ENCODE data around the gene CNTN1. TPM values are rescaled to one million over a fixed set of nuclear protein-coding genes. Genes with fewer than 3 reads are reported as not detected.
"Not testable (repeated sequence)": the region's sequence is repeated elsewhere in the genome, so short reads cannot be mapped to it uniquely, and the experiment has no call there.

The CNTN1 gene
- total and polyA plus RNA-seq, 2 experiments from 2014 or later: 0.58 to 2.4 TPM

GRCh38 chr12:40733871-40734270, 41.6 kb downstream of the CNTN1 start:
- Histone ChIP-seq H3K36me3 (replicated peaks; ENCODE audit: insufficient read depth, low read depth) (no peaks in the 10 kb centered on the region), H3K27me3 (no peaks in the 10 kb centered on the region), H3K9me2 (replicated peaks; ENCODE audit: insufficient read depth) (no peaks in the 10 kb centered on the region), H3K4me1 (ENCODE audit: insufficient read depth) (no peaks in the 10 kb centered on the region), H3K27ac (no peak overlapping the region), H2AFZ (no peak overlapping the region), H3K4me3 (no peak overlapping the region), H4K20me1 (ENCODE audit: insufficient read depth, poor library complexity, severe bottlenecking) (no peaks in the 10 kb centered on the region), H3K4me2 (no peak overlapping the region), H3K79me2 (no peaks in the 10 kb centered on the region), H3K9me3 (ENCODE audit: low read depth) (no peaks in the 10 kb centered on the region)
- no peak for TF ChIP-seq EZH2 (IDR thresholded peaks at IDR 0.05; ENCODE audit: borderline replicate concordance)
- TF ChIP-seq EZH2phosphoT487 (IDR thresholded peaks at IDR 0.05; ENCODE audit: low read depth, severe bottlenecking, unreplicated experiment): no peak
- TF ChIP-seq CTCF (IDR thresholded peaks at IDR 0.05; ENCODE audit: poor library complexity): no peak
- no peak for DNase-seq (ENCODE audit: low spot score)

GRCh38 chr12:40734276-40734675, 42.0 kb downstream of the CNTN1 start:
- no peak overlapping the region for H2AFZ ChIP-seq
- no peaks in the 10 kb centered on the region for H3K9me3 ChIP-seq (ENCODE audit: low read depth)
- H3K27ac ChIP-seq: no peak overlapping the region
- 74% methylated on average over 3 of the region's 3 CpGs for WGBS (ENCODE audit: low lambda C conversion rate, missing lambda C conversion rate)
- H3K36me3 ChIP-seq (replicated peaks; ENCODE audit: insufficient read depth, low read depth): no peaks in the 10 kb centered on the region
- no peak for DNase-seq (ENCODE audit: low spot score)
- no peaks in the 10 kb centered on the region for H3K4me1 ChIP-seq (ENCODE audit: insufficient read depth)
- TF ChIP-seq EZH2 (IDR thresholded peaks at IDR 0.05; ENCODE audit: borderline replicate concordance): no peak
- TF ChIP-seq EZH2phosphoT487 (IDR thresholded peaks at IDR 0.05; ENCODE audit: low read depth, severe bottlenecking, unreplicated experiment): no peak
- no peak for TF ChIP-seq CTCF (IDR thresholded peaks at IDR 0.05; ENCODE audit: poor library complexity)
- no peaks in the 10 kb centered on the region for H3K27me3 ChIP-seq
- H3K4me2 ChIP-seq: no peak overlapping the region
- no peaks in the 10 kb centered on the region for H4K20me1 ChIP-seq (ENCODE audit: insufficient read depth, poor library complexity, severe bottlenecking)
- no peak overlapping the region for H3K4me3 ChIP-seq
- H3K9me2 ChIP-seq (replicated peaks; ENCODE audit: insufficient read depth): no peaks in the 10 kb centered on the region
- no peaks in the 10 kb centered on the region for H3K79me2 ChIP-seq

- no peak for DNase-seq (ENCODE audit: low spot score)
- Histone ChIP-seq H3K4me1 (ENCODE audit: insufficient read depth) (no peaks in the 10 kb centered on the region), H2AFZ (no peak overlapping the region), H4K20me1 (ENCODE audit: insufficient read depth, poor library complexity, severe bottlenecking) (no peaks in the 10 kb centered on the region), H3K9me3 (ENCODE audit: low read depth) (no peaks in the 10 kb centered on the region), H3K36me3 (replicated peaks; ENCODE audit: insufficient read depth, low read depth) (no peaks in the 10 kb centered on the region), H3K27ac (no peak overlapping the region), H3K79me2 (no peaks in the 10 kb centered on the region), H3K9me2 (replicated peaks; ENCODE audit: insufficient read depth) (no peaks in the 10 kb centered on the region), H3K27me3 (no peaks in the 10 kb centered on the region), H3K4me3 (no peak overlapping the region), H3K4me2 (no peak overlapping the region)
- no peak for TF ChIP-seq EZH2phosphoT487 (IDR thresholded peaks at IDR 0.05; ENCODE audit: low read depth, severe bottlenecking, unreplicated experiment)
- no peak for TF ChIP-seq EZH2 (IDR thresholded peaks at IDR 0.05; ENCODE audit: borderline replicate concordance)
- TF ChIP-seq CTCF (IDR thresholded peaks at IDR 0.05; ENCODE audit: poor library complexity): no peak
- 63% methylated on average over 3 of the region's 3 CpGs for WGBS (ENCODE audit: low lambda C conversion rate, missing lambda C conversion rate)
These were observed 43.5 kb downstream of the CNTN1 start for GRCh38 chr12:40735551-40736230.

GRCh38 chr12:40737416-40737815, 45.2 kb downstream of the CNTN1 start:
- 91% methylated on average over 4 of the region's 4 CpGs for WGBS (ENCODE audit: low lambda C conversion rate, missing lambda C conversion rate)

More at GRCh38 chr12:40737416-40737815, 45.2 kb downstream of the CNTN1 start:
- not testable (repeated sequence) for H3K36me3 ChIP-seq (replicated peaks; ENCODE audit: insufficient read depth, low read depth); H2AFZ ChIP-seq; H3K79me2 ChIP-seq; DNase-seq (ENCODE audit: low spot score); H3K27ac ChIP-seq; H3K4me1 ChIP-seq (ENCODE audit: insufficient read depth); H3K27me3 ChIP-seq; H4K20me1 ChIP-seq (ENCODE audit: insufficient read depth, poor library complexity, severe bottlenecking); H3K9me2 ChIP-seq (replicated peaks; ENCODE audit: insufficient read depth); H3K9me3 ChIP-seq (ENCODE audit: low read depth); H3K4me3 ChIP-seq; H3K4me2 ChIP-seq

All from hepatocyte (in vitro differentiated cells).